Gastrocnemius medialis (tissue), 4 donors: ENCODE results near the gene MEF2A. TPM values are rescaled to one million over a fixed set of nuclear protein-coding genes. Genes with fewer than 3 reads are reported as not detected.

Experiments
- ATAC-seq, 2 donors: fragments of 150-250 bp; one replicate each; pipeline ENCODE4 v1.9.1; 2016
- DNase-seq, 2 donors: peaks; one replicate each; pipeline ENCODE4 v3.0.0-alpha.2; 2019
- H3K27ac ChIP-seq, 4 donors: fragments of 200-600 bp; sonication (generic); 1 replicate in 1 of 4; 2 replicates in 3 of 4; pipeline ENCODE4 v1.5.1; 2016 to 2018; ENCODE audit warnings: mild to moderate bottlenecking in 2 of 4, moderate library complexity in 1 of 4
- H3K27me3 ChIP-seq, 3 donors: fragments of 200-600 bp; sonication (generic) in 2 of 3; 1 replicate in 1 of 3; 2 replicates in 2 of 3; pipeline versions ENCODE4 v1.5.1 to v1.6.0; 2016 to 2019; ENCODE audit warnings: mild to moderate bottlenecking in 1 of 3, moderate library complexity in 1 of 3
- H3K36me3 ChIP-seq, 2 donors: fragments of 200-600 bp; sonication (generic) in 1 of 2; one replicate each; pipeline ENCODE4 v1.5.1; 2017 to 2018
- H3K4me1 ChIP-seq, 2 donors: fragments of 200-600 bp; sonication (generic) in 1 of 2; one replicate each; pipeline ENCODE4 v1.5.1; 2016 to 2017; ENCODE audit warnings: mild to moderate bottlenecking in 2 of 2
- H3K4me3 ChIP-seq, 4 donors: fragments of 200-600 bp; sonication (generic) in 3 of 4; 1 replicate in 1 of 4; 2 replicates in 3 of 4; pipeline ENCODE4 v1.5.1; 2016 to 2019; ENCODE audit warnings: mild to moderate bottlenecking in 2 of 4
- H3K9me3 ChIP-seq, 3 donors: fragments of 200-600 bp; sonication (generic) in 2 of 3; 1 replicate in 1 of 3; 2 replicates in 2 of 3; pipeline ENCODE4 v1.5.1; 2016 to 2019
- CTCF ChIP-seq, 5 experiments: fragments of 450-650 bp in 3 of 5; fragments of 200-600 bp in 2 of 5; sonication (generic) in 2 of 5; IDR thresholded peaks in 4 of 5; conservative IDR thresholded peaks in 1 of 5; 1 replicate in 4 of 5; 2 replicates in 1 of 5; pipeline ENCODE4 v1.5.1; 2016 to 2019; ENCODE audit warnings: antibody characterized with exemption in 5 of 5, mild to moderate bottlenecking in 3 of 5, moderate library complexity in 3 of 5
- POLR2A ChIP-seq, 2 donors: fragments of 450-650 bp; IDR thresholded peaks; one replicate each; pipeline ENCODE4 v1.6.1; 2017; ENCODE audit warnings: antibody characterized with exemption in 2 of 2, mild to moderate bottlenecking in 2 of 2, moderate library complexity in 2 of 2
- in situ Hi-C, 4 donors: fragments of 200-750 bp; cut with MboI; loops; one replicate each; pipeline versions ENCODE4 v1.15.0 to v1.8.0; 2017; ENCODE audit warnings: low sequenced_read_pairs in 4 of 4
- intact Hi-C: fragments of 100-400 bp; cut with DNase I; formaldehyde crosslinking; loops from one replicate; pipeline ENCODE4 v1.15.1; 2023; ENCODE audit warnings: low total_unique reads
- total RNA-seq, 4 donors: library from RNA; depleted of rRNA; stranded (reverse); fragments of >200 nt; gene quantifications; one replicate each; pipeline versions ENCODE4 v1.1.0 to v1.2.3, GENCODE V29; 2016

MEF2A gene
- total RNA-seq, 4 donors from 2014 or later: 66.9 to 128 (median 107) TPM

DNA sequence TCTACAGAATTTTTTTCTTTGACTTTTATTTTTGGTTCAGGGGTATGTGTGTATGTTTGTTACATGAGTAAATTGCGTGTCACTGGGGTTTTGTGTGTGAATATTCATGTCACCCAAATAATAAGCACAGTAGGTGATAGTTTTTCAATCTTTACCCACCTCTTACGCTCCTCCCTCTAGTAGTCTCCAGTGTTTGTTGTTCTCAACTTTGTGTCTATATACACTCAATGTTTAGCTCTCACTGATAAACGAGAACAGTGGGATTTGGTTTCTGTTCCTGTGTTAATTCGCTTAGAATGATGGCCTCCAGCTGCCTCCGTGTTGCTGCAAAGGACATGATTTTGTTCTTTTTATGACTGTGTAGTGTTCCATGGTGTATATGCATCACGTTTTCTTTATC, 54.4 kb downstream of the MEF2A start:
- H3K4me3 ChIP-seq: no peak overlapping the region
- intact Hi-C loops: no loop called here
- TF ChIP-seq CTCF (IDR thresholded peaks at IDR 0.05 in 4 of 5, conservative IDR thresholded peaks at IDR 0.05 in 1 of 5) (peak in 1 of 5 experiments; percentile 18), POLR2A (IDR thresholded peaks at IDR 0.05) (no peak)
- peaks cover 62 to 71% of the 10 kb centered on the region in 2 donors for H3K4me1 ChIP-seq
- in situ Hi-C loops: no loop called here
- H3K36me3 ChIP-seq: no peaks in the 10 kb centered on the region
- ATAC-seq (no peak), DNase-seq (no peak)
- no peaks in the 10 kb centered on the region for H3K27me3 ChIP-seq
- H3K9me3 ChIP-seq: no peaks in the 10 kb centered on the region
- peak overlapping the region; percentile 63 to 70 (median 66) for H3K27ac ChIP-seq

GRCh38 chr15:99621767-99622166, 56.0 kb downstream of the MEF2A start:
- TF ChIP-seq POLR2A (IDR thresholded peaks at IDR 0.05): no peak
- no peak for TF ChIP-seq CTCF (IDR thresholded peaks at IDR 0.05 in 4 of 5, conservative IDR thresholded peaks at IDR 0.05 in 1 of 5)

GRCh38 chr15:99628374-99629001, 62.7 kb downstream of the MEF2A start:
- Histone ChIP-seq H3K4me1 (peaks cover 41 to 44% of the 10 kb centered on the region in 2 donors), H3K27ac (no peak overlapping the region), H3K4me3 (no peak overlapping the region), H3K27me3 (no peaks in the 10 kb centered on the region), H3K36me3 (no peaks in the 10 kb centered on the region), H3K9me3 (no peaks in the 10 kb centered on the region)
- DNase-seq: no peak
- intact Hi-C loops (no loop called here), in situ Hi-C loops (no loop called here)
- no peak for TF ChIP-seq CTCF (IDR thresholded peaks at IDR 0.05 in 4 of 5, conservative IDR thresholded peaks at IDR 0.05 in 1 of 5)
- no peak for TF ChIP-seq POLR2A (IDR thresholded peaks at IDR 0.05)
- ATAC-seq: no peak

More at GRCh38 chr15:99621767-99622166, 56.0 kb downstream of the MEF2A start:
- Histone ChIP-seq H3K27me3 (no peaks in the 10 kb centered on the region), H3K36me3 (no peaks in the 10 kb centered on the region), H3K9me3 (no peaks in the 10 kb centered on the region), H3K27ac (peak overlapping the region; percentile 63 to 70 (median 66)), H3K4me3 (no peak overlapping the region), H3K4me1 (peaks cover 57 to 64% of the 10 kb centered on the region in 2 donors)
- DNase-seq: no peak
- in situ Hi-C loops: no loop called here
- no peak for ATAC-seq
- intact Hi-C loops: no loop called here

- DNase-seq (no peak), ATAC-seq (no peak)
- TF ChIP-seq POLR2A (IDR thresholded peaks at IDR 0.05) (no peak), CTCF (IDR thresholded peaks at IDR 0.05 in 4 of 5, conservative IDR thresholded peaks at IDR 0.05 in 1 of 5) (no peak)
- peak overlapping the region; percentile 65 to 79 (median 70) for H3K27ac ChIP-seq
- no peaks in the 10 kb centered on the region for H3K9me3 ChIP-seq
- H3K36me3 ChIP-seq: no peaks in the 10 kb centered on the region
- no peaks in the 10 kb centered on the region for H3K27me3 ChIP-seq
- peaks cover 49 to 56% of the 10 kb centered on the region in 2 donors for H3K4me1 ChIP-seq
- in situ Hi-C loops (loop anchor here in 1 of 4 donors (10.0 kb wide), 1 partner anchor 64 kb away; no protein-coding TSS in a partner anchor), intact Hi-C loops (no loop called here)
- peak overlapping the region in 1 of 4 donors; percentile 7 for H3K4me3 ChIP-seq
Observed at GRCh38 chr15:99630607-99631131, 64.9 kb downstream of the MEF2A start.
